HepG2 (cell line): Measurements from ENCODE around the gene RBM26. TPM values are rescaled to one million over a fixed set of nuclear protein-coding genes. Genes with fewer than 3 reads are reported as not detected.

Experiments used
- BCLAF1 ChIP-seq: fragments of 450-650 bp; IDR thresholded peaks from 2 replicates; pipeline ENCODE4 v1.6.1; 2017; ENCODE audit warnings: mild to moderate bottlenecking
- POGZ ChIP-seq: sonication (generic); formaldehyde crosslinking; IDR thresholded peaks from 2 replicates; pipeline ENCODE4 v1.4.0; 2020; ENCODE audit warnings: mild to moderate bottlenecking, missing genetic modification reagents
- PRDM15 ChIP-seq: sonication (generic); formaldehyde crosslinking; IDR thresholded peaks from 2 replicates; pipeline ENCODE4 v1.4.0; 2020; ENCODE audit warnings: missing genetic modification reagents
- ZNF276 ChIP-seq: sonication (generic); formaldehyde crosslinking; IDR thresholded peaks from 2 replicates; pipeline ENCODE4 v1.4.0; 2020; ENCODE audit warnings: mild to moderate bottlenecking, low read depth, missing genetic modification reagents
- polyA plus RNA-seq, 8 experiments: library from polyadenylated mRNA; depleted of rRNA in 3 of 8; stranded (reverse) in 7 of 8; unstranded in 1 of 8; fragments of >200 nt; fragmentation: Illumina TruSeq in 4 of 8; extraction: Trizol in 4 of 8; gene quantifications; 2 replicates each; pipeline versions ENCODE4 v1.2.1 to v1.2.3, GENCODE V29; 2011 to 2016; ENCODE audit warnings: low read depth in 4 of 8, missing spikeins in 1 of 8, mixed read lengths in 1 of 8; ENCODE audit not compliant: insufficient read depth in 1 of 8
- total RNA-seq, 5 experiments: library from RNA; depleted of rRNA; stranded (reverse); fragments of >200 nt; fragmentation: Illumina TruSeq; extraction: Trizol; gene quantifications; 2 replicates each; pipeline ENCODE4 v1.2.3, GENCODE V29; 2016; ENCODE audit warnings: low read depth in 1 of 5

The RBM26 gene
- total and polyA plus RNA-seq, 2 of the 13 experiments (the other 11 are each of a cell fraction or from before 2014, with no cell fraction given), result 19.4 to 34.4 TPM

DNA sequence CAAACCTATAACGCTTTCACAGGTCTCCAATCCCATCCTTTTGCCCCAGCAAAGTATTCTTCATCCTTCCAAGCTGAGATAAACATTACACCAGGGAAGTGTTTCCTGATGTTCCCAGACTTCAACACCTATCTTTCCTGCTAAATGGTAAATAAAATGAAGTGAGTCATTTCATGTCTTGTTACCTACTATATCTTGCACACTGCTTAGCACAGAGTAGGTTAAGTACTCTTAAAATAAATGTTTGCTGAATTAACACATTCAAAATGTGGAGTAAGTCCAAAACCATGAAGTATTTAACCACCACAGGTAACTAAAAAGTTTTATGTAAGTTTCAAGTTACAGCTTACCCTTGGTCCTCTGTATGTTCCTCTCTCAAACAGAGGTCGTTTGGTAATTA lies 3.4 kb downstream of the RBM26 start (continued):
- TF ChIP-seq BCLAF1 (no peak), ZNF276 (no peak), PRDM15 (CRISPR knock-in tag) (no peak), POGZ (CRISPR knock-in tag) (no peak)
- TF ChIP-seq, all 625 proteins: peak for 0
